K562 (cell line): ENCODE data around the gene RNU6-9. TPM values are rescaled to one million over a fixed set of nuclear protein-coding genes. Genes with fewer than 3 reads are reported as not detected.
A peak's percentile ranks its signal among the peaks of the same experiment; 100 is the strongest.

Experiments used
- CBFB ChIP-seq: sonication (generic); formaldehyde crosslinking; IDR thresholded peaks from 2 replicates; pipeline ENCODE4 v1.4.0; 2020; ENCODE audit warnings: mild to moderate bottlenecking, missing genetic modification reagents
- POLR2A ChIP-seq: fragments of 450-650 bp; conservative IDR thresholded peaks from 2 replicates; pipeline ENCODE4 v1.6.1; 2016
- SRF ChIP-seq, 2 experiments: fragments of 250-450, 450-650 bp in 1 of 2; sonication (Bioruptor Pico) in 1 of 2; sonication (generic) in 1 of 2; formaldehyde crosslinking; IDR thresholded peaks; 2 replicates each; pipeline versions ENCODE4 v1.5.0 to v1.5.1; 2020 to 2022; ENCODE audit warnings: mild to moderate bottlenecking in 1 of 2, missing genetic modification reagents in 1 of 2
- ZNF217 ChIP-seq: sonication (generic); formaldehyde crosslinking; IDR thresholded peaks from 2 replicates; pipeline ENCODE4 v1.8.0; 2022; ENCODE audit warnings: mild to moderate bottlenecking, missing genetic modification reagents
- polyA plus RNA-seq, 8 experiments: library from polyadenylated mRNA; depleted of rRNA in 4 of 8; stranded (reverse) in 5 of 8; unstranded in 3 of 8; fragments of >200 nt; fragmentation: Nextera tagmentation in 2 of 8; fragmentation: Illumina TruSeq in 1 of 8; extraction: Ambion mirVana in 2 of 8; extraction: Trizol in 1 of 8; gene quantifications; 2 replicates each; pipeline versions ENCODE4 v1.2.1 to v1.2.3, GENCODE V29; 2011 to 2014; ENCODE audit warnings: inconsistent platforms in 1 of 8, missing spikeins in 1 of 8
- total RNA-seq, 7 experiments: library from RNA; depleted of rRNA in 6 of 7; stranded (reverse); fragments of >200 nt in 6 of 7; fragmentation: Illumina TruSeq in 2 of 7; extraction: Trizol in 2 of 7; gene quantifications; 2 replicates each; pipeline versions ENCODE4 v1.2.1 to v1.2.3, GENCODE V29; 2011 to 2021; ENCODE audit warnings: low replicate concordance in 1 of 7
- TF ChIP-seq, protein P1 (sequence below), 3 experiments: fragments of 200-800 bp in 1 of 3; sonication (Bioruptor generic) in 1 of 3; sonication (generic) in 1 of 3; formaldehyde crosslinking in 1 of 3; IDR thresholded peaks; 2 replicates each; pipeline versions ENCODE4 v1.6.1 to v1.8.0; 2016 to 2022; ENCODE audit warnings: mild to moderate bottlenecking in 2 of 3, missing compliant biosample characterization in 2 of 3, missing genetic modification characterization in 2 of 3, missing genetic modification reagents in 1 of 3
- TF ChIP-seq, protein P2 (sequence below): fragments of 450-650 bp; IDR thresholded peaks from 2 replicates; pipeline ENCODE4 v1.6.1; 2016; ENCODE audit warnings: borderline replicate concordance

Gene RNU6-9
- total and polyA plus RNA-seq, 9 of the 15 experiments (the other 6 are each of a cell fraction or from before 2014, with no cell fraction given) = not detected

DNA sequence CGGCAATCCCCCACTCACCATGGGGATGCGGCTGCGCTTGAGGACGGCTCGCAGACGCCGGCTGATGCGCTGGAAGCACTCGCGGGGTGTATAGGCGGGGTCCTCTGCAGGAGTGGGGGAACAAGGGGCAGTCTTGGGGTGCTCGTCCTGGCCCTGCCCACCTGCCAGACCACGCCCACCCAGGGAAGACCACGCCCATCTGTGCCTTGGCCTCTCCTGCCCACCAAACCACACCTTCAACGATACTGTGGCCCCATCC is 6.7 kb downstream of the RNU6-9 start (continued):
- TF ChIP-seq CBFB (peak; percentile 53; the same call in 1 of the 2 replicates), ZNF217 (CRISPR knock-in tag) (no peak), POLR2A (peak; percentile 42; the same call in 1 of the 2 replicates), SRF (CRISPR knock-in tag; IDR thresholded peaks at IDR 0.05) (no peak)
- TF ChIP-seq, protein P1, sequence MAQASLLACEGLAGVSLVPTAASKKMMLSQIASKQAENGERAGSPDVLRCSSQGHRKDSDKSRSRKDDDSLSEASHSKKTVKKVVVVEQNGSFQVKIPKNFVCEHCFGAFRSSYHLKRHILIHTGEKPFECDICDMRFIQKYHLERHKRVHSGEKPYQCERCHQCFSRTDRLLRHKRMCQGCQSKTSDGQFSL (CRISPR knock-in tag; IDR thresholded peaks at IDR 0.05) = peak; percentile 44; the same call in 1 of the 2 replicates
- TF ChIP-seq, protein P1 (tag; IDR thresholded peaks at IDR 0.05) = no peak
- TF ChIP-seq, protein P2, sequence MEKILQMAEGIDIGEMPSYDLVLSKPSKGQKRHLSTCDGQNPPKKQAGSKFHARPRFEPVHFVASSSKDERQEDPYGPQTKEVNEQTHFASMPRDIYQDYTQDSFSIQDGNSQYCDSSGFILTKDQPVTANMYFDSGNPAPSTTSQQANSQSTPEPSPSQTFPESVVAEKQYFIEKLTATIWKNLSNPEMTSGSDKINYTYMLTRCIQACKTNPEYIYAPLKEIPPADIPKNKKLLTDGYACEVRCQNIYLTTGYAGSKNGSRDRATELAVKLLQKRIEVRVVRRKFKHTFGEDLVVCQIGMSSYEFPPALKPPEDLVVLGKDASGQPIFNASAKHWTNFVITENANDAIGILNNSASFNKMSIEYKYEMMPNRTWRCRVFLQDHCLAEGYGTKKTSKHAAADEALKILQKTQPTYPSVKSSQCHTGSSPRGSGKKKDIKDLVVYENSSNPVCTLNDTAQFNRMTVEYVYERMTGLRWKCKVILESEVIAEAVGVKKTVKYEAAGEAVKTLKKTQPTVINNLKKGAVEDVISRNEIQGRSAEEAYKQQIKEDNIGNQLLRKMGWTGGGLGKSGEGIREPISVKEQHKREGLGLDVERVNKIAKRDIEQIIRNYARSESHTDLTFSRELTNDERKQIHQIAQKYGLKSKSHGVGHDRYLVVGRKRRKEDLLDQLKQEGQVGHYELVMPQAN = no peak
- TF ChIP-seq, all 486 proteins: peak for 11
